Neural cell (in vitro differentiated cells): Measurements from ENCODE around the gene TMEM54. TPM values are rescaled to one million over a fixed set of nuclear protein-coding genes. Genes with fewer than 3 reads are reported as not detected.

Experiments used
- H2AFZ ChIP-seq: fragments of 200-600, 300-800 bp; sonication (generic), shearing (Covaris generic); 2 replicates; pipeline ENCODE4 v1.6.0; 2014; ENCODE audit warnings: low read depth, mild to moderate bottlenecking, antibody characterized with exemption, low read length, moderate library complexity
- H3F3A ChIP-seq: fragments of 200-600 bp; shearing (Covaris generic); 2 replicates; pipeline ENCODE4 v1.6.1; 2016; ENCODE audit warnings: mild to moderate bottlenecking, moderate library complexity, mixed read lengths, antibody characterized with exemption, low read length; ENCODE audit not compliant: insufficient read depth, poor library complexity, severe bottlenecking
- H3K27ac ChIP-seq: fragments of 200-600, 300-800 bp; sonication (generic), shearing (Covaris generic); 2 replicates; pipeline ENCODE4 v1.5.1; 2014; ENCODE audit warnings: mild to moderate bottlenecking, low read length, moderate library complexity
- H3K27me3 ChIP-seq: fragments of 300-800, 200-600 bp; sonication (generic), shearing (Covaris generic); 2 replicates; pipeline ENCODE4 v1.6.0; 2014; ENCODE audit warnings: mild to moderate bottlenecking, low read depth, low read length, moderate library complexity; ENCODE audit not compliant: insufficient read depth
- H3K36me3 ChIP-seq: fragments of 300-800, 200-600 bp; sonication (generic), shearing (Covaris generic); 2 replicates; pipeline ENCODE4 v1.5.1; 2014; ENCODE audit warnings: mild to moderate bottlenecking, antibody characterized with exemption, low read length, moderate library complexity; ENCODE audit not compliant: insufficient read depth
- H3K4me2 ChIP-seq: fragments of 300-800, 200-600 bp; sonication (generic), shearing (Covaris generic); 2 replicates; pipeline ENCODE4 v1.6.0; 2014; ENCODE audit warnings: mild to moderate bottlenecking, low read length
- H3K4me3 ChIP-seq: fragments of 300-800, 200-600 bp; sonication (generic), shearing (Covaris generic); 2 replicates; pipeline ENCODE4 v1.5.1; 2014; ENCODE audit warnings: mild to moderate bottlenecking, low read length, moderate library complexity
- H3K79me2 ChIP-seq: fragments of 200-600 bp; shearing (Covaris generic); replicated peaks from 2 replicates; pipeline ENCODE4 v1.6.0; 2014; ENCODE audit warnings: mild to moderate bottlenecking, low read length, moderate library complexity; ENCODE audit not compliant: insufficient read depth
- H3K9ac ChIP-seq: fragments of 300-800, 200-600 bp; sonication (generic), shearing (Covaris generic); 2 replicates; pipeline ENCODE4 v1.6.1; 2016; ENCODE audit warnings: mild to moderate bottlenecking, low read length, mixed read lengths
- H3K9me2 ChIP-seq: fragments of 200-600 bp; shearing (Covaris generic); 2 replicates; pipeline ENCODE4 v1.6.1; 2016; ENCODE audit warnings: mild to moderate bottlenecking, low read length, mixed read lengths; ENCODE audit not compliant: insufficient read depth
- H3K9me3 ChIP-seq: fragments of 200-600, 300-800 bp; sonication (generic), shearing (Covaris generic); 2 replicates; pipeline ENCODE4 v1.6.1; 2016; ENCODE audit warnings: mild to moderate bottlenecking, mixed run types, low read length, moderate library complexity, mixed read lengths
- H4K20me1 ChIP-seq: fragments of 200-600 bp; shearing (Covaris generic); 2 replicates; pipeline ENCODE4 v1.6.1; 2016; ENCODE audit warnings: mild to moderate bottlenecking, mixed run types; ENCODE audit not compliant: insufficient read depth
- EP300 ChIP-seq: fragments of 450-650 bp; conservative IDR thresholded peaks from 2 replicates; pipeline ENCODE4 v1.6.1; 2014; ENCODE audit warnings: antibody characterized with exemption, mild to moderate bottlenecking, moderate library complexity; ENCODE audit not compliant: poor library complexity, severe bottlenecking
- EZH2 ChIP-seq: fragments of 200-600, 300-800 bp; shearing (Covaris generic), sonication (generic); IDR thresholded peaks from 2 replicates; pipeline ENCODE4 v1.6.1; 2014; ENCODE audit warnings: antibody characterized with exemption, low read length, borderline replicate concordance, mild to moderate bottlenecking; ENCODE audit not compliant: insufficient read depth, poor library complexity, severe bottlenecking
- MXI1 ChIP-seq: fragments of 450-650 bp; conservative IDR thresholded peaks from 2 replicates; pipeline ENCODE4 v1.6.1; 2014; ENCODE audit warnings: antibody characterized with exemption, mild to moderate bottlenecking; ENCODE audit not compliant: poor library complexity, severe bottlenecking
- POLR2AphosphoS5 ChIP-seq: IDR thresholded peaks from 2 replicates; pipeline ENCODE4 v1.6.1; 2012
- RAD21 ChIP-seq: fragments of 450-650 bp; conservative IDR thresholded peaks from 2 replicates; pipeline ENCODE4 v1.6.1; 2014; ENCODE audit warnings: antibody characterized with exemption, mild to moderate bottlenecking, moderate library complexity
- SMC3 ChIP-seq: fragments of 450-650 bp; conservative IDR thresholded peaks from 2 replicates; pipeline ENCODE4 v1.6.1; 2014; ENCODE audit warnings: antibody characterized with exemption, mild to moderate bottlenecking, moderate library complexity; ENCODE audit not compliant: poor library complexity
- TAF1 ChIP-seq: IDR thresholded peaks from 2 replicates; pipeline ENCODE4 v1.6.1; 2012; ENCODE audit warnings: low read depth
- polyA plus RNA-seq: library from polyadenylated mRNA; depleted of rRNA; stranded (reverse); fragments of >200 nt; gene quantifications from 2 replicates; pipeline ENCODE4 v1.2.3, GENCODE V29; 2014
- TF ChIP-seq, protein P1 (sequence below): fragments of 450-650 bp; IDR thresholded peaks from 2 replicates; pipeline ENCODE4 v1.5.1; 2014; ENCODE audit warnings: antibody characterized with exemption, mild to moderate bottlenecking, moderate library complexity; ENCODE audit not compliant: poor library complexity, severe bottlenecking

Gene TMEM54
- polyA plus RNA-seq, 1 donor from 2014 or later = not detected

DNA sequence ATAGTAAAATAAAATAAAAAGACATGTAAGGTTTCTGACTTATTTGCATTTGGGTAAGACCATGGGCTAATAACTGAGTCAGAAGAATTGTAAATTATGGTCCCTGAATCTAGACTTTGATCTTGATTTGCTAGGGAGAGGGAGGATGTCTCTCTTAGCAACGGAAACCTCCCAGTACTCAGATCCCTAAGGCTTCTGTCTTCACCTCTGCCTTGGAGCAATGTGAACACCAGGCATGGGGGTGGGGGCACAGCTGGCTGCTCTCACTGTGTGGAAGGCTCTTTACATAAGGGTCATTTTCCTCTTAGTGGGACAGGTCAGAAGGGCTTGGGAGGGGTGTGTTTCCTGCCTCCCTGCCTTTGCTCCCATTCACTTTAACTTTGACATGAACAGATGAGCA, 17.0 kb upstream of the TMEM54 start:
- no peak overlapping the region for H3K4me2 ChIP-seq
- no peaks in the 10 kb centered on the region for H3K9me2 ChIP-seq
- H3K9ac ChIP-seq = no peak overlapping the region
- H3K27me3 ChIP-seq = no peaks in the 10 kb centered on the region
- no peaks in the 10 kb centered on the region for H3K79me2 ChIP-seq
- H3K4me3 ChIP-seq = no peak overlapping the region
- TF ChIP-seq, protein P1, sequence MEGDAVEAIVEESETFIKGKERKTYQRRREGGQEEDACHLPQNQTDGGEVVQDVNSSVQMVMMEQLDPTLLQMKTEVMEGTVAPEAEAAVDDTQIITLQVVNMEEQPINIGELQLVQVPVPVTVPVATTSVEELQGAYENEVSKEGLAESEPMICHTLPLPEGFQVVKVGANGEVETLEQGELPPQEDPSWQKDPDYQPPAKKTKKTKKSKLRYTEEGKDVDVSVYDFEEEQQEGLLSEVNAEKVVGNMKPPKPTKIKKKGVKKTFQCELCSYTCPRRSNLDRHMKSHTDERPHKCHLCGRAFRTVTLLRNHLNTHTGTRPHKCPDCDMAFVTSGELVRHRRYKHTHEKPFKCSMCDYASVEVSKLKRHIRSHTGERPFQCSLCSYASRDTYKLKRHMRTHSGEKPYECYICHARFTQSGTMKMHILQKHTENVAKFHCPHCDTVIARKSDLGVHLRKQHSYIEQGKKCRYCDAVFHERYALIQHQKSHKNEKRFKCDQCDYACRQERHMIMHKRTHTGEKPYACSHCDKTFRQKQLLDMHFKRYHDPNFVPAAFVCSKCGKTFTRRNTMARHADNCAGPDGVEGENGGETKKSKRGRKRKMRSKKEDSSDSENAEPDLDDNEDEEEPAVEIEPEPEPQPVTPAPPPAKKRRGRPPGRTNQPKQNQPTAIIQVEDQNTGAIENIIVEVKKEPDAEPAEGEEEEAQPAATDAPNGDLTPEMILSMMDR = no peak
- TF ChIP-seq POLR2AphosphoS5 (no peak), EP300 (no peak), RAD21 (no peak), MXI1 (no peak), EZH2 (no peak), TAF1 (no peak), SMC3 (no peak)
- H3F3A ChIP-seq = no peaks in the 10 kb centered on the region
- no peak overlapping the region for H2AFZ ChIP-seq
- H3K27ac ChIP-seq = no peak overlapping the region
- H3K9me3 ChIP-seq = no peaks in the 10 kb centered on the region
- H4K20me1 ChIP-seq = no peaks in the 10 kb centered on the region
- no peaks in the 10 kb centered on the region for H3K36me3 ChIP-seq

GRCh38 chr1:32917521-32917920, 16.3 kb upstream of the TMEM54 start:
- Histone ChIP-seq H3K9me3 (no peaks in the 10 kb centered on the region), H3K9ac (no peak overlapping the region), H3K36me3 (no peaks in the 10 kb centered on the region), H2AFZ (no peak overlapping the region), H3K4me3 (no peak overlapping the region), H3K27me3 (no peaks in the 10 kb centered on the region), H3K9me2 (no peaks in the 10 kb centered on the region), H3F3A (no peaks in the 10 kb centered on the region), H3K4me2 (no peak overlapping the region), H3K79me2 (no peaks in the 10 kb centered on the region), H3K27ac (no peak overlapping the region), H4K20me1 (no peaks in the 10 kb centered on the region)
- TF ChIP-seq SMC3 (no peak), EZH2 (no peak), POLR2AphosphoS5 (no peak)

DNA sequence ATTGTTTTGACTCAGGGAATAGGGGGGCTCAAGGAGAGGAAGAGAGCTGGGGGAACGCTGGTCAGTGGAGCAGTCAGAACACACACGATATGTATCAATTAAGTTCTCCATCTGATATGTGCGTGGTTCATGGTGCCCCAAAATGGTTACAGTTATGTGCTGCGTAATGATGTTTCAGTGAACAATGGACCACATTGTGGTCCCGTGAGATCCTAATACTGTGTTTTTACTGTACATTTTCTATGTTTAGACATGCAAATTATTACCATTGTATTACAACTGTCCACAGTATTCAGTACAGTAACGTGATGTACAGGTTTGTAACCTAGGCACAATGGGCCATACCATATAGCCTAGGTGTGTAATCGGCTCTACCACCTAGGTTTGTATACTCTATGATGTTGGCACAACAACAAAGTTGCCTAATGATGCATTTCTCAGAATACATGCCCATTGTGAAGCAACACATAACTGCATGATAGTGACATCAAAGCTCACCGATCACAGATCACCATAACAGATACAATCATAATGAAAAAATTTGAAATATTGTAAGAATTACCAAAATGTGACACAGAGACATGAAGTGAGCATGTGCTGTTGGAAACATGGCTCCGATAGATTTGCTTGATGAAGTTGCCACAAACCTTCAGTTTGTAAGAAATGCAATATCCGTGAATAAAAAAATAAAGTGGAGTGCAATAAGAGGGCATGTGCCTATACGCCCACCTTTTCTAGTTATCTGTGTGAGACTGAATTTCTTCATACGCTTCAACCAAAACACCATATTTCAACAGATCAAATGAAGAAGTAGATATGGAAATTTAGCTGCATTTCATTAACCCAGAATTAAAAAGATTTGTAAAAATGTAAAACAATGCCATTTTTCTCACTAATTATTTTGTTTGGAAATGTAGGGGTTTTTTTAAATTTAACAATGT, 14.8 kb upstream of the TMEM54 start:
- Histone ChIP-seq H3F3A (no peaks in the 10 kb centered on the region), H3K9me2 (no peaks in the 10 kb centered on the region), H3K9ac (no peak overlapping the region), H3K36me3 (no peaks in the 10 kb centered on the region), H2AFZ (no peak overlapping the region), H3K4me2 (no peak overlapping the region), H3K27me3 (no peaks in the 10 kb centered on the region), H3K4me3 (no peak overlapping the region), H3K27ac (no peak overlapping the region), H3K9me3 (no peaks in the 10 kb centered on the region), H4K20me1 (no peaks in the 10 kb centered on the region), H3K79me2 (no peaks in the 10 kb centered on the region)
- TF ChIP-seq EP300 (no peak), MXI1 (no peak)
